Occipital lobe (tissue), 2 donors: ENCODE data around the gene TBC1D22A. TPM values are rescaled to one million over a fixed set of nuclear protein-coding genes. Genes with fewer than 3 reads are reported as not detected.
"Not testable (repeated sequence)": the region's sequence is repeated elsewhere in the genome, so short reads cannot be mapped to it uniquely, and the experiment has no call there.

Source experiments
- DNase-seq: peaks from one replicate; lab custom pipeline; 2025; lab: John Stamatoyannopoulos, UW
- total RNA-seq: library from RNA; depleted of rRNA; stranded (reverse); fragments of >200 nt; gene quantifications from one replicate; pipeline ENCODE4 v1.2.3, GENCODE V29; 2014

Gene TBC1D22A
- total RNA-seq, 1 donor from 2014 or later: 4.5 TPM

DNA sequence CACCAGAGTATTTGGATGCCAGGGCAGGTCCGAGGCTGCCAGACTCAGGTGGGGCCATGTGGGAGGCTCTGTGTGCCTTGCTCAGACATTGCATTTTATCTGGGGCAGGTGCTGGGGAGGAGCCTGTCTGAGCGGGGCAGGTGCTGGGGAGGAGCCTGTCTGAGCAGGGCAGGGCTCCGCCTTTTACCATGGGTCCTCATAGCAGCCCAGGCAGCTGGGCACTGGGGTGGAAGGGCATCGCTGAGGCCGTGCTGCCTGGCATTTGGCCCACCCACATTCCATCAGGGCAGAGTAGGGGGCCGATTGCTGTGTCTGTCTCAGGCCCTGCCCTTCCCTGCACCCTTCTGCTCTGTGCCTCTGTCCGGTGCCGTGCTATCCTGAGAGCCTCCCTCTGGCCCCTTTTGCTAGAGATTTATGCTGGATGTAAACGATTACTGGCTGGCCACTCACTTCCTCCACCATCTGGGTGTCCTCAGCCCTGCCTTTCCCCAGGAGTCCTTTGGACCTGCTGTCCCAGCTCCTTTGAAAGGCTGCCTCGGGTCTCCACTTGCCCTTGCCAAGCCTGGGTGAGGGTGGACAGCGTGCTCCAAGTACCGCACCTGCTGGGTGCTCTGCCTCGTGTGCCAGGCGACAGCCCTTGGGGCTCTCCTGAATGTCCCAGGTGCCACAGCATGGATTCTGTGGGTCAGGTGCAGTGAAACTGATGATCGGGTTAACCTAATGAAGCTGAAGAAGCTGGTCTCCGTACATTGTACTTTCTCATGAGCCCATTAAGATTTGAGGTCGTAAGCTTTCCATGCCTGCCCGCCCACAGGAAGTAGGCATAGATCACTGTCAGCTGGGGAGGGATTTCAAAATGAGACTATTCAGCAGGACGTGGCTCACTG is 281.6 kb downstream of the TBC1D22A start:
- no peak for DNase-seq

- no peak for DNase-seq
These were observed 282.5 kb downstream of the TBC1D22A start for GRCh38 chr22:47044722-47045535.

- no peak for DNase-seq
These were observed 283.4 kb downstream of the TBC1D22A start for GRCh38 chr22:47045691-47046410.

GRCh38 chr22:47046411-47047065 is 284.1 kb downstream of the TBC1D22A start:
- no peak for DNase-seq

DNA sequence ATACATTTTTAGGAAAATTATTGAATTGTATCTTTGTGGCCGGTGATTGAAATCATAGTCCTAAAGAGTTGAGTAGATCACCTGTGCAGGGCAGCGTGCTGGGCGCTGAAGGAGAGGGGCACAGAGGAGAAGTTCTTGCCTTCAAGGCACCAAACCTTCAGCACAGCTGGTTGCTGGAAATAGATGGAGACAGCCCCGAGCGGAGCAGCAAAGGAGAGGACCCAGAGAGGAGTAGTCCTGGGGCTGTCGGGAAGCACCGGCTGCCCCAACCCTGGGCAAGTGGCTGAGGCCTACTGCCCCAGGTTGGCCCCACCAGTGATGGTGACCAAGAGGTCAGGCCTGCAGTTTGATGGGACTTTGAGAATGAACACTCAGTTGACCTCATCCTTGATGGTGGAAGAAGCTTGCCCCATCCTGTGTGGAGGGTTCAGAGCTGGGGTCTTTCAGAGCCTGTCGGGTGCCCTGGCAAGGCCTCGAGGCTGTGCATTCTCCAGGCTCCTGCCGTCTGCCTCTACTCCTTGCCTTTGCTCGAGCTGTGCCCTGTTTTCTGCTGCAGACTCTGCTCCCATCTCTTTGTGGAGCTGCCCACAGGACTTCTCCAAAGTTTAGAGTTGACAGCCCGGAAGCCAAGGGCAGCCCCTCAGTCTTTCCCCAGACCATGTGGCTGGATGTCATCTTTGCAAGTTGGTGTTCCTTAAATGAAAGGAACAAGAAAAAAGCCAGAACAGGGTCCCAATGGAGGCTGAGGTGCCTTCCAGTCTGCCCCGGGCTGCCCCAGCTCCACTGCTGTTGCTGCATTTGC is 285.1 kb downstream of the TBC1D22A start:
- no peak for DNase-seq

GRCh38 chr22:47048123-47049077 is 285.9 kb downstream of the TBC1D22A start:
- DNase-seq: no peak

GRCh38 chr22:47049078-47049624 is 286.7 kb downstream of the TBC1D22A start:
- no peak for DNase-seq

GRCh38 chr22:47049736-47050400 is 287.4 kb downstream of the TBC1D22A start:
- not testable (repeated sequence) for DNase-seq

GRCh38 chr22:47050401-47051051 is 288.1 kb downstream of the TBC1D22A start:
- DNase-seq: no peak

DNA sequence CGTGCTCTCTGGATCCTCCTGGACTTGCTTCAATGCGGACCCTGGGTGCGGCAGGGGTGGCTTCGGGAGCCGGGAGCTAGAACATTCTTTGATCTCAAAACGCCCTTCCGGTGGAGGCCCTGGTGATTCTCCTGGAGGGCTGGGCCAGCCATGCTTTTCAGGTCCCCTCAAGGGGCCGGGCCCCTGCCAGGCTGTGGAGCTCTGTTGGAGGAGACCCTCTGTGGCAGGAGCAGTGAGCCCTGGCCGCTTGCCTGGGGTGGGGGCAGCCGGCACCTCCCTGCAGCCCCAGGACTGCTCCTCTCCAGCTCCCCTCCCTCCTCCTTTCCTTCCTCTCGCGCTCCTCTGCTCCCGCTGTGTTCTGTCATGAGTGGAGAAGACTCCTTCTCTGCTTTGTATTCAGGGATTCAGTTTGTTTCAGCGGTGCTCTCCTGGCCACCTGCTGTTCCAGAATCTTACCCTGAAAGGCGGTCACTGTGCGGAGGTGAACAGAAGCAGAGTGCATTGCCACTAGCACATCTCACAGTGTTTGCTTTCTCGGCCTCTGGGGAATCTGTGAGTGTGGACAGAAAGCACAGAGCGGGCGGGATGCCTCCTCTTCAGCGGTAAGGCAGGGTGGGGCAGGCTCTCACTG is 289.1 kb downstream of the TBC1D22A start:
- DNase-seq: no peak

- DNase-seq: no peak
These were observed 290.0 kb downstream of the TBC1D22A start for GRCh38 chr22:47052236-47053012.

GRCh38 chr22:47053013-47053725 is 290.7 kb downstream of the TBC1D22A start:
- no peak for DNase-seq

- no peak for DNase-seq
These were observed 291.3 kb downstream of the TBC1D22A start for GRCh38 chr22:47053726-47054141.

- no peak for DNase-seq
These were observed 292.0 kb downstream of the TBC1D22A start for GRCh38 chr22:47054231-47055072.

DNA sequence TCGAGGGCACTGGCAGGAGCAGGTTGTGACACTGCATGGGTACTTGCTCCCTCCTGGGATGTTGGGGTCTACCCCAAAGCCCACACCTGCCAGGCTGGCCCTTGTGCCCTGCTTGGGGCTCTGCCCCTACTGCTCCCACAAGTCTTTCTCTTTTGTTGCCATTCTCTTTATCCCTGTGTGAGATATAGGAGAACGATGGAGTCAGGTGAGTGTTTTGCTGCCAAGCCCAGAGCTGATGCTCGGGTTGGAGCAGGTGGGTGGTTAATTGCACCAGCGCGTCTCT is 292.6 kb downstream of the TBC1D22A start:
- no peak for DNase-seq
